GM23338 (cell line): ENCODE data around the gene SMIM34. TPM values are rescaled to one million over a fixed set of nuclear protein-coding genes. Genes with fewer than 3 reads are reported as not detected.

Experiments used
- ATAC-seq: fragments of 200-7000 bp; cut with Tn5 transposase; 3 replicates; pipeline ENCODE4 v1.9.1; 2020
- DNase-seq: peaks from one replicate; pipeline ENCODE4 v3.0.0-alpha.2; 2015; ENCODE audit warnings: low spot score
- H2AFZ ChIP-seq: fragments of 200-600 bp; sonication (generic); 2 replicates; pipeline ENCODE4 v1.8.0; 2016; ENCODE audit warnings: antibody characterized with exemption, mild to moderate bottlenecking, moderate library complexity
- H3F3A ChIP-seq: fragments of 200-600 bp; sonication (generic); replicated peaks from 2 replicates; pipeline ENCODE4 v1.8.0; 2017; ENCODE audit warnings: antibody characterized with exemption, mixed run types, low read depth
- H3K27ac ChIP-seq: fragments of 200-600 bp; sonication (generic); 2 replicates; pipeline ENCODE4 v1.6.1; 2016; ENCODE audit warnings: low read depth
- H3K27me3 ChIP-seq: fragments of 200-600 bp; sonication (generic); 2 replicates; pipeline ENCODE4 v1.8.0; 2016; ENCODE audit warnings: mild to moderate bottlenecking, mixed run types, moderate library complexity; ENCODE audit not compliant: insufficient read depth
- H3K36me3 ChIP-seq: fragments of 200-600 bp; sonication (generic); 2 replicates; pipeline ENCODE4 v1.8.0; 2016; ENCODE audit warnings: mild to moderate bottlenecking; ENCODE audit not compliant: insufficient read depth
- H3K4me1 ChIP-seq: fragments of 200-600 bp; sonication (generic); 2 replicates; pipeline ENCODE4 v1.8.0; 2016; ENCODE audit warnings: mild to moderate bottlenecking, moderate library complexity; ENCODE audit not compliant: insufficient read depth
- H3K4me2 ChIP-seq: fragments of 200-600 bp; sonication (generic); 2 replicates; pipeline ENCODE4 v1.7.1; 2017; ENCODE audit warnings: mixed run types
- H3K4me3 ChIP-seq: fragments of 200-600 bp; sonication (generic); 2 replicates; pipeline ENCODE4 v1.6.1; 2016; ENCODE audit warnings: mixed run types
- H3K79me2 ChIP-seq: fragments of 200-600 bp; sonication (generic); replicated peaks from 2 replicates; pipeline ENCODE4 v1.8.0; 2017; ENCODE audit warnings: mild to moderate bottlenecking; ENCODE audit not compliant: insufficient read depth
- H3K9me2 ChIP-seq: fragments of 200-600 bp; sonication (generic); 2 replicates; pipeline ENCODE4 v1.8.0; 2017; ENCODE audit not compliant: insufficient read depth
- H4K20me1 ChIP-seq: fragments of 200-600 bp; sonication (generic); replicated peaks from 2 replicates; pipeline ENCODE4 v1.8.0; 2017; ENCODE audit warnings: mild to moderate bottlenecking; ENCODE audit not compliant: insufficient read depth
- H3K27ac Mint-ChIP-seq: 2 replicates; pipeline ENCODE4 v1.8.0; 2020; ENCODE audit warnings: inconsistent platforms, mild to moderate bottlenecking, moderate library complexity, mixed read lengths
- H3K27me3 Mint-ChIP-seq: 3 replicates; pipeline ENCODE4 v1.8.0; 2022; ENCODE audit warnings: low read depth, mild to moderate bottlenecking, moderate library complexity, mixed read lengths, inconsistent platforms; ENCODE audit not compliant: insufficient read depth, poor library complexity
- H3K36me3 Mint-ChIP-seq: 3 replicates; pipeline ENCODE4 v1.8.0; 2021; ENCODE audit warnings: low read depth, mild to moderate bottlenecking, inconsistent platforms, moderate library complexity, mixed read lengths
- H3K4me1 Mint-ChIP-seq: 3 replicates; pipeline ENCODE4 v1.8.0; 2020; ENCODE audit warnings: mild to moderate bottlenecking, inconsistent platforms, mixed read lengths
- H3K4me3 Mint-ChIP-seq: 3 replicates; pipeline ENCODE4 v1.8.0; 2021; ENCODE audit warnings: moderate library complexity, mild to moderate bottlenecking, inconsistent platforms, mixed read lengths
- H3K9me3 Mint-ChIP-seq: 3 replicates; pipeline ENCODE4 v1.8.0; 2020; ENCODE audit warnings: moderate library complexity, mild to moderate bottlenecking, inconsistent platforms, mixed read lengths
- CREB1 ChIP-seq: fragments of 250-450 bp; sonication (Bioruptor Pico); IDR thresholded peaks from 2 replicates; pipeline ENCODE4 v1.5.0; 2020; ENCODE audit warnings: low read depth, mild to moderate bottlenecking, moderate library complexity
- EZH2 ChIP-seq: fragments of 200-600 bp; sonication (generic); IDR thresholded peaks from one replicate; pipeline ENCODE4 v1.8.0; 2017; ENCODE audit warnings: antibody characterized with exemption, mild to moderate bottlenecking, low read depth; ENCODE audit not compliant: unreplicated experiment
- EZH2phosphoT487 ChIP-seq: fragments of 200-600 bp; sonication (generic); IDR thresholded peaks from one replicate; pipeline ENCODE4 v1.8.1; 2018; ENCODE audit warnings: antibody characterized with exemption; ENCODE audit not compliant: unreplicated experiment
- JUNB ChIP-seq: IDR thresholded peaks from one replicate; pipeline ENCODE4 v1.6.1; 2016; ENCODE audit warnings: antibody characterized with exemption; ENCODE audit not compliant: unreplicated experiment
- STAT1 ChIP-seq: IDR thresholded peaks from one replicate; pipeline ENCODE4 v1.6.1; 2016; ENCODE audit warnings: antibody characterized with exemption; ENCODE audit not compliant: unreplicated experiment
- ZNF114 ChIP-seq: fragments of 250-450 bp; sonication (Bioruptor Pico); IDR thresholded peaks from 2 replicates; pipeline ENCODE4 v1.5.0; 2020; ENCODE audit warnings: mild to moderate bottlenecking, moderate library complexity
- ZNF331 ChIP-seq: fragments of 250-450 bp; sonication (Bioruptor Pico); IDR thresholded peaks from 2 replicates; pipeline ENCODE4 v1.5.0; 2020; ENCODE audit warnings: low read depth, mild to moderate bottlenecking, moderate library complexity
- polyA plus RNA-seq: library from polyadenylated mRNA; unstranded; fragments of >200 nt; fragmentation: Nextera tagmentation; extraction: Ambion mirVana; gene quantifications from 2 replicates; pipeline ENCODE4 v1.2.1, GENCODE V29; 2016
- total RNA-seq: library from RNA; depleted of rRNA; stranded (reverse); fragments of >200 nt; shearing (Covaris generic); gene quantifications from 2 replicates; pipeline ENCODE4 v1.2.3, GENCODE V29; 2014
- TF ChIP-seq, protein P1 (sequence below): IDR thresholded peaks from one replicate; pipeline ENCODE4 v1.6.1; 2018; ENCODE audit warnings: antibody characterized with exemption; ENCODE audit not compliant: unreplicated experiment
- TF ChIP-seq, protein P2 (sequence below): IDR thresholded peaks from 2 replicates; pipeline ENCODE4 v1.6.1; 2016; ENCODE audit warnings: antibody characterized with exemption
- TF ChIP-seq, protein P3 (sequence below), 2 experiments: fragments of 200-600 bp in 1 of 2; sonication (generic) in 1 of 2; conservative IDR thresholded peaks; 2 replicates each; pipeline versions ENCODE4 v1.5.1 to v1.6.1; 2016 to 2017; ENCODE audit warnings: antibody characterized with exemption in 2 of 2, low read depth in 2 of 2, mild to moderate bottlenecking in 2 of 2, moderate library complexity in 1 of 2

SMIM34 gene
- total and polyA plus RNA-seq, 2 experiments from 2014 or later, result not detected

DNA sequence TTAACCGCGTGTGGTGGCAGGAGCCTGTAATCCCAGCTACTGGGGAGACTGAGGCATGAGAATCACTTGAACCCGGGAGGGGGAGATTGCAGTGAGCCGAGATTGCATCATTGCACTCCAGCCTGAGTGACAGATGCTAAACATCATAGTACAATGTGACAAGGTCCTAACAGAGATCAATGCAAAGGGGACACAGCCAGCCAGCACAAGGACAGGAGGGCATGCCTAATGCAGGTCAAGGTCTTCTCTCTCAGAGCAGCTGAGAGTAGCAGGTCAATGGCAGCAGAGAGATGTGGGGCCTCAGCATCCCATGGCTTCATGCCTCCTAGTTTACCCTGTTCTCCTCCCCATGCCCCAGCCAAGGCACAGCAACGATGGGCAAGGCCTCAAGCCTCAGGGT, 51.4 kb downstream of the SMIM34 start (continued):
- TF ChIP-seq, protein P1, sequence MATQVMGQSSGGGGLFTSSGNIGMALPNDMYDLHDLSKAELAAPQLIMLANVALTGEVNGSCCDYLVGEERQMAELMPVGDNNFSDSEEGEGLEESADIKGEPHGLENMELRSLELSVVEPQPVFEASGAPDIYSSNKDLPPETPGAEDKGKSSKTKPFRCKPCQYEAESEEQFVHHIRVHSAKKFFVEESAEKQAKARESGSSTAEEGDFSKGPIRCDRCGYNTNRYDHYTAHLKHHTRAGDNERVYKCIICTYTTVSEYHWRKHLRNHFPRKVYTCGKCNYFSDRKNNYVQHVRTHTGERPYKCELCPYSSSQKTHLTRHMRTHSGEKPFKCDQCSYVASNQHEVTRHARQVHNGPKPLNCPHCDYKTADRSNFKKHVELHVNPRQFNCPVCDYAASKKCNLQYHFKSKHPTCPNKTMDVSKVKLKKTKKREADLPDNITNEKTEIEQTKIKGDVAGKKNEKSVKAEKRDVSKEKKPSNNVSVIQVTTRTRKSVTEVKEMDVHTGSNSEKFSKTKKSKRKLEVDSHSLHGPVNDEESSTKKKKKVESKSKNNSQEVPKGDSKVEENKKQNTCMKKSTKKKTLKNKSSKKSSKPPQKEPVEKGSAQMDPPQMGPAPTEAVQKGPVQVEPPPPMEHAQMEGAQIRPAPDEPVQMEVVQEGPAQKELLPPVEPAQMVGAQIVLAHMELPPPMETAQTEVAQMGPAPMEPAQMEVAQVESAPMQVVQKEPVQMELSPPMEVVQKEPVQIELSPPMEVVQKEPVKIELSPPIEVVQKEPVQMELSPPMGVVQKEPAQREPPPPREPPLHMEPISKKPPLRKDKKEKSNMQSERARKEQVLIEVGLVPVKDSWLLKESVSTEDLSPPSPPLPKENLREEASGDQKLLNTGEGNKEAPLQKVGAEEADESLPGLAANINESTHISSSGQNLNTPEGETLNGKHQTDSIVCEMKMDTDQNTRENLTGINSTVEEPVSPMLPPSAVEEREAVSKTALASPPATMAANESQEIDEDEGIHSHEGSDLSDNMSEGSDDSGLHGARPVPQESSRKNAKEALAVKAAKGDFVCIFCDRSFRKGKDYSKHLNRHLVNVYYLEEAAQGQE, result no peak
- TF ChIP-seq ZNF331, result no peak
- TF ChIP-seq STAT1, result no peak
- TF ChIP-seq ZNF114 (CRISPR knock-in tag), result no peak
- TF ChIP-seq, protein P2, sequence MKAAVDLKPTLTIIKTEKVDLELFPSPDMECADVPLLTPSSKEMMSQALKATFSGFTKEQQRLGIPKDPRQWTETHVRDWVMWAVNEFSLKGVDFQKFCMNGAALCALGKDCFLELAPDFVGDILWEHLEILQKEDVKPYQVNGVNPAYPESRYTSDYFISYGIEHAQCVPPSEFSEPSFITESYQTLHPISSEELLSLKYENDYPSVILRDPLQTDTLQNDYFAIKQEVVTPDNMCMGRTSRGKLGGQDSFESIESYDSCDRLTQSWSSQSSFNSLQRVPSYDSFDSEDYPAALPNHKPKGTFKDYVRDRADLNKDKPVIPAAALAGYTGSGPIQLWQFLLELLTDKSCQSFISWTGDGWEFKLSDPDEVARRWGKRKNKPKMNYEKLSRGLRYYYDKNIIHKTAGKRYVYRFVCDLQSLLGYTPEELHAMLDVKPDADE, result no peak
- TF ChIP-seq JUNB, result no peak
- TF ChIP-seq EZH2, result no peak

DNA sequence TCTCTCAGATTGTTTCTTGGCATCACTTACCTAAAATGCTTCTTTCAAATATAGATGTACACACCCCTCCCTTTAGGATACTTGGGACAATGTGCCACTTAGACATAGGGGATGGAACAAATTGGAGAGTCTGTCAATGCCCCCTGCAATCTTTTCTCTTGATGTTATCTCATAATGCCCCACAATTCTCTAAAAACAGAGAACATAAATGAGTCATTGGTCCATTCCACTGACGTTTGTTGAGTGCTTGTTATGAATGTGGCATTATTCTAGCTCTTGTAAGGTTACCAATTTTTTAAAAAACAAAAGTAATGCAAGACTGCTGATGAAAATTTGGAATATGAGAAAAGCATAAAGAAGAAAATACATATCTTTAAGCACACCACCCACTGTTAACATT, 54.0 kb downstream of the SMIM34 start:
- no peaks in the 10 kb centered on the region for H3F3A ChIP-seq
- DNase-seq, result no peak
- peaks cover 11% of the 10 kb centered on the region; the same call in 2 of the 3 replicates for H3K4me1 Mint-ChIP-seq
- no peak overlapping the region for H3K27ac ChIP-seq
- peaks cover 2% of the 10 kb centered on the region for H3K27me3 Mint-ChIP-seq
- H3K9me2 ChIP-seq, result no peaks in the 10 kb centered on the region
- H3K9me3 Mint-ChIP-seq, result no peaks in the 10 kb centered on the region
- H3K79me2 ChIP-seq, result no peaks in the 10 kb centered on the region
- H3K4me1 ChIP-seq, result peaks cover 8% of the 10 kb centered on the region; the same call in 1 of the 2 replicates
- ATAC-seq, result no peak
- H4K20me1 ChIP-seq, result no peaks in the 10 kb centered on the region
- H3K27ac Mint-ChIP-seq, result no peak overlapping the region
- no peak overlapping the region for H3K4me3 ChIP-seq
- H2AFZ ChIP-seq, result no peak overlapping the region
- no peak overlapping the region for H3K4me2 ChIP-seq
- H3K27me3 ChIP-seq, result no peaks in the 10 kb centered on the region
- no peak overlapping the region for H3K4me3 Mint-ChIP-seq
- H3K36me3 ChIP-seq, result no peaks in the 10 kb centered on the region
- H3K36me3 Mint-ChIP-seq, result no peaks in the 10 kb centered on the region; the same call in 2 of the 3 replicates
- no peak for TF ChIP-seq EZH2phosphoT487
- TF ChIP-seq, protein P2, result no peak
- TF ChIP-seq CREB1 (CRISPR knock-in tag), result no peak
- TF ChIP-seq STAT1, result no peak
- TF ChIP-seq, protein P1, result no peak
- no peak for TF ChIP-seq EZH2
- TF ChIP-seq, protein P3, sequence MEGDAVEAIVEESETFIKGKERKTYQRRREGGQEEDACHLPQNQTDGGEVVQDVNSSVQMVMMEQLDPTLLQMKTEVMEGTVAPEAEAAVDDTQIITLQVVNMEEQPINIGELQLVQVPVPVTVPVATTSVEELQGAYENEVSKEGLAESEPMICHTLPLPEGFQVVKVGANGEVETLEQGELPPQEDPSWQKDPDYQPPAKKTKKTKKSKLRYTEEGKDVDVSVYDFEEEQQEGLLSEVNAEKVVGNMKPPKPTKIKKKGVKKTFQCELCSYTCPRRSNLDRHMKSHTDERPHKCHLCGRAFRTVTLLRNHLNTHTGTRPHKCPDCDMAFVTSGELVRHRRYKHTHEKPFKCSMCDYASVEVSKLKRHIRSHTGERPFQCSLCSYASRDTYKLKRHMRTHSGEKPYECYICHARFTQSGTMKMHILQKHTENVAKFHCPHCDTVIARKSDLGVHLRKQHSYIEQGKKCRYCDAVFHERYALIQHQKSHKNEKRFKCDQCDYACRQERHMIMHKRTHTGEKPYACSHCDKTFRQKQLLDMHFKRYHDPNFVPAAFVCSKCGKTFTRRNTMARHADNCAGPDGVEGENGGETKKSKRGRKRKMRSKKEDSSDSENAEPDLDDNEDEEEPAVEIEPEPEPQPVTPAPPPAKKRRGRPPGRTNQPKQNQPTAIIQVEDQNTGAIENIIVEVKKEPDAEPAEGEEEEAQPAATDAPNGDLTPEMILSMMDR (conservative IDR thresholded peaks at IDR 0.05; ENCODE audit: low read depth in 2 of 2), result no peak
